Fibroblast of pulmonary artery (primary cell): Measurements from ENCODE around the gene FBXO48.

Source experiments
- DNase-seq: peaks from one replicate; pipeline ENCODE4 v3.0.0-alpha.2; 2010; ENCODE audit warnings: low read depth
- H3K4me3 ChIP-seq: replicated peaks from 2 replicates; pipeline ENCODE4 v1.5.1; 2011; ENCODE audit warnings: low read depth, mild to moderate bottlenecking, control low read depth, low read length, moderate library complexity
- CTCF ChIP-seq: IDR thresholded peaks from 2 replicates; pipeline ENCODE4 v1.5.1; 2011; ENCODE audit warnings: mild to moderate bottlenecking, control low read depth, low read length, inconsistent platforms; ENCODE audit errors: missing control alignments

The FBXO48 gene

GRCh38 chr2:68487773-68488355 lies 20.8 kb upstream of the FBXO48 start:
- DNase-seq: peak; percentile 60
- TF ChIP-seq CTCF: peak; percentile 52
- no peak overlapping the region for H3K4me3 ChIP-seq

GRCh38 chr2:68483011-68483410 lies 15.9 kb upstream of the FBXO48 start:
- H3K4me3 ChIP-seq: no peak overlapping the region
- no peak for DNase-seq
- no peak for TF ChIP-seq CTCF

- H3K4me3 ChIP-seq: no peak overlapping the region
- no peak for TF ChIP-seq CTCF
- DNase-seq: no peak
Measured at GRCh38 chr2:68482296-68482820, 15.3 kb upstream of the FBXO48 start.

- TF ChIP-seq CTCF: no peak
- no peak overlapping the region for H3K4me3 ChIP-seq
- DNase-seq: no peak
Measured at GRCh38 chr2:68478688-68479087, 11.6 kb upstream of the FBXO48 start.

- no peak overlapping the region for H3K4me3 ChIP-seq
- no peak for TF ChIP-seq CTCF
- DNase-seq: no peak
Measured at GRCh38 chr2:68476454-68476853, 9.4 kb upstream of the FBXO48 start.

DNA sequence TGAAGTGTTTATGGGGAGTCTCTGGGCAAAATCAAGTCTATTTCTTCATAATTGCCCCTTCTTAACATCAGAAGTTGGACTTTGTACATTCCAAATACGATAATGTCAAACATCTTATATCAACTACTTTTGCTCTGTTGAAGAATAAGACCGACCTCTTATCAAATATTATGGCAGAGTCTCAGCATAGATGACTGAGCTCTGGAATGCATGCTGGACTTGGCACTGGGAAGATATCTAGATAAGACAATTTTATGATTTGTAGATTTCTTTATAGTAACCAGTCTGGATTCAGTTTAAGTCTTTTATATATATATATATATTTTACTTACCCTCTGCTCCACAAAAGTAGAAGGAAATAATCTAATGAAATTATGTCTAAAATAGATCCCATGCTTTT lies 8.5 kb upstream of the FBXO48 start:
- no peak overlapping the region for H3K4me3 ChIP-seq
- no peak for TF ChIP-seq CTCF
- DNase-seq: no peak

DNA sequence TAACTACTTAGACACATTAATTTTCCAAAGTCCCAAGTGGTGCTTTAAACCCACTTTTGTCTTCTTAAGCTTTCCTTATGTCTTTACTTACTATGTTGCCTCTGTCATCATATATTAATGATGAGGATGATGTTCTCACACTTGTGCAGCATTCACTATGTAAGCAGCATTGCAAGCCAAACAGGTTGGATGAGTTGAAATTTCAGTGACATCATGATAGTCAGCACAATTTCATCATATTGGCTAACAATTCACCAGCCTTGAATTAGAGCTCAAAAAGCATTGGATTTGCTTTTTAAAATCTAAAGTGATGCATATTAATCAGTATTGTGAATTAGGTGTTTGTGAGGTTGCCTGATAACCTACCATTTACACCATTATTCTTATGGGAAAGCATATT lies 8.0 kb upstream of the FBXO48 start:
- no peak for DNase-seq
- TF ChIP-seq CTCF: no peak
- H3K4me3 ChIP-seq: no peak overlapping the region
